C4-2B (cell line): Measurements from ENCODE around the gene NUP93.

Source experiments
- ZFX ChIP-seq: fragments of 450-650 bp; IDR thresholded peaks from 2 replicates; pipeline ENCODE4 v1.6.1; 2017
- TF ChIP-seq, protein P1 (sequence below): fragments of 450-650 bp; conservative IDR thresholded peaks from 2 replicates; pipeline ENCODE4 v1.5.1; 2017; ENCODE audit warnings: mild to moderate bottlenecking

DNA sequence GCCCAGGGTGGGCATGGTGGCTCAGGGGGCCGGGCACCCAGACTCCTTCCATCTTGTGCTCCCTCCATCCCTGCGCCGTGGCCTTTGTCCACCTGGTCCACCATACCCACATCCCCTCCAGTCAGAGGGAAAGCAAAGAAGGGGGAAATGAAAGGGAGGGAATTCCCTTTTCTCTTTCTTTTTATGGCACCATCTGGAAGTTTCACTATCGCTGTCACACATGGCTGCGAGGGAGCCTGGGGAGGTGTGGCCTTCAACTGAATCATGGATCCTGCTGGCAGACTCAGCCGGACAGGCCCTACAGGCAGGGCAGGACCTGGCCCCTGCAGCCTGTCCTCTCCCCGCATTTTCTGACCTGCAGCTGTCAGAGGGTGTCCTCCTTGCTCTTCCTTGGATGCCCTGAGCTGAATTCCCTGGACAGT, 141.3 kb downstream of the NUP93 start:
- TF ChIP-seq, protein P1, sequence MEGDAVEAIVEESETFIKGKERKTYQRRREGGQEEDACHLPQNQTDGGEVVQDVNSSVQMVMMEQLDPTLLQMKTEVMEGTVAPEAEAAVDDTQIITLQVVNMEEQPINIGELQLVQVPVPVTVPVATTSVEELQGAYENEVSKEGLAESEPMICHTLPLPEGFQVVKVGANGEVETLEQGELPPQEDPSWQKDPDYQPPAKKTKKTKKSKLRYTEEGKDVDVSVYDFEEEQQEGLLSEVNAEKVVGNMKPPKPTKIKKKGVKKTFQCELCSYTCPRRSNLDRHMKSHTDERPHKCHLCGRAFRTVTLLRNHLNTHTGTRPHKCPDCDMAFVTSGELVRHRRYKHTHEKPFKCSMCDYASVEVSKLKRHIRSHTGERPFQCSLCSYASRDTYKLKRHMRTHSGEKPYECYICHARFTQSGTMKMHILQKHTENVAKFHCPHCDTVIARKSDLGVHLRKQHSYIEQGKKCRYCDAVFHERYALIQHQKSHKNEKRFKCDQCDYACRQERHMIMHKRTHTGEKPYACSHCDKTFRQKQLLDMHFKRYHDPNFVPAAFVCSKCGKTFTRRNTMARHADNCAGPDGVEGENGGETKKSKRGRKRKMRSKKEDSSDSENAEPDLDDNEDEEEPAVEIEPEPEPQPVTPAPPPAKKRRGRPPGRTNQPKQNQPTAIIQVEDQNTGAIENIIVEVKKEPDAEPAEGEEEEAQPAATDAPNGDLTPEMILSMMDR = no peak
- TF ChIP-seq ZFX = no peak
